Nucleus accumbens (tissue), 56 donors: ENCODE data around the gene GAB3.
"Not testable (repeated sequence)": the region's sequence is repeated elsewhere in the genome, so short reads cannot be mapped to it uniquely, and the experiment has no call there.

Experiments used
- DNase-seq, 56 donors: peaks; one replicate each; lab custom pipeline; 2025; lab: John Stamatoyannopoulos, UW

The GAB3 gene

DNA sequence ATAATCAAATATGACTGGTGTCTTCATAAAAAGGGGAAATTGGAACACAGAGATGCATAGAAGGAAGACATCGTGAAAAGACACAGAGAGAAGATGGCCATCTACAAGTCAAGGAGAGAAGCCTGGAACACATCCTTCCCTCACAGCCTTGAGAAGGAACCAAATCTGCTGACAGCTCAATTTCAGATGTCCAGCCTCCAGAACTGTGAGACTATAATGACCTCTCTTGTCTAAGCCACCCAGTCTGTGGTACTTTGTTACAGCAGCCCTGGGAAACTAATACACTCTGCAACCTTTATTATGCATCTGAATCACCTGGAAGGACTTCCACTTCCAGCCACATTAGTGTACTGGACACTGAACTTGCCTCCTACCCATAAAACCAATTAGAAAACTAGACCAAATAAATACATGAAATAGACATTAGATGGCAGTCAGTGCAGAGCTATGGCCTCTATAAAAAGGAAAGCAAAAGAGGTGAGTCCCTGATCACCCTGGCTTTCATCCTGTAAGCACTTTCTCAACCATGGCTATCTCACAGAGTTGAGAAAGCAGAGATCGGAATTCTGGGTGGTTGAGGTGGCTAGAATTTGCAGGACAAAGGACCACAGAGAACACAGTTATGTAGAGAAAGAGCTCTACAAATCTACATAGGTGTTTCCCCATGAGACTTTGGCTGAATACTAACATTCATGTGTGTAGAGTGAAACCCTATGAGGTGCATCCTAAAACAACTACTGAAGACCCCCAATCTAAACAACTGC, 25.7 kb downstream of the GAB3 start:
- no peak for DNase-seq

- no peak for DNase-seq
These were observed 29.7 kb downstream of the GAB3 start for GRCh38 chrX:154721155-154721554.

GRCh38 chrX:154720067-154720466, 30.8 kb downstream of the GAB3 start:
- DNase-seq: no peak

GRCh38 chrX:154719132-154719675, 31.7 kb downstream of the GAB3 start:
- no peak for DNase-seq

DNA sequence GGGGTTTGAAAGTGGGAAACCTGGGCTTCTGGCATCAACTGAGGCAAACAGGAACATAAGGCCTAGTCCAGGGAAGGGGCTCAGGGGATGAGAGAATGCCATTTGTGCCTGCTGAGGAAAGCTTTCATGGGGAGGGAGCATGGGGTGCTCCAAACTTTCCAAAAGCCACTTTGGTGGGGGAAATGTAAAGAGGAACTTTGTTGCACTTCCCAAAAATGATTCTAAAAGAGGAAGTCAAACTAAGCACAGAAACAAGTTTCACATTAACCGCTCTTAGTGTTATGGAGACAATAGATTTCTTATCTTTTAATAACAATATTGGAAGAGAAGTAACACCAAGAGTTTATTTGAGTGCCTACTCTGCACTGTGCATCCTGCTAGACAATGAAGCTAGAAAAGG, 32.3 kb downstream of the GAB3 start:
- no peak for DNase-seq

- DNase-seq: no peak
These were observed 33.1 kb downstream of the GAB3 start for GRCh38 chrX:154717824-154718223.

DNA sequence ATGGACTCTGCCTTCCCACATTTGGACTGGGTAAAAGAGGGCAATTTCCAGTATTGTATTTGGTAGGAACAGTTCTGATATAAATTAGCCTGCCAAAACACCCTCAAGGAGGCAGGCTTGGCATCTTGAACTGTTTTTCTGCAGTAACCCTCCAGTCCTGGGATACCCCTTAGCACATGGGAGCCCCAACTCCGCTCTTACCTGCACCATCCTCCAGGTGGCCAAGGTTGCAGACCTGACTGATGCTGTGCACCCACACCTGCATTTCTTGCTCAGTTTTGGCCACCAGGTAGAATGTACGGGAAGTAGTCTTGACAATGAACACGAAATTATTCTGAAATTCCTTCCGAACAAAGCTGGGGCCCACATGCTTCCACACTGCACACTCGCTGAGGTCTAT, 35.1 kb downstream of the GAB3 start:
- no peak for DNase-seq

DNA sequence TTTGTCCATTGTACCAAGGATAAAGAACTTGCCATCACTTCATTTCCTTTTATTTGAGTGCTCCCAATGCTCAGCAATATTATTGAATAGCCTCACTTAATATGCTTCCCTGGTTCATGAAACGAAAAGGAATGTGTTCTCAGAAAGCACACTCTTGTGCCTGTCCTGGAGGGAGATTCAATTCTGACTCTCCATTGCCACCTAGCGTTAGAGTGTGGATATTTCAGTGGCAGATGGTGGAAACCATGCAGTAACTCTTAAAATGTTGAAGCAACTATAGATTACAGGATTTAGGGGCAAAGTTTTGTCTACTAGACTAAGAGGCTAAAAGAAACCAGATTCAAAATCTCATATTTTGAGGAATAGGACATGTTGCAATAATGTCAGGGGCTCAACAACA, 36.0 kb downstream of the GAB3 start:
- DNase-seq: peak in 17 of 56 donors; percentile 1 to 50 (median 8)

DNA sequence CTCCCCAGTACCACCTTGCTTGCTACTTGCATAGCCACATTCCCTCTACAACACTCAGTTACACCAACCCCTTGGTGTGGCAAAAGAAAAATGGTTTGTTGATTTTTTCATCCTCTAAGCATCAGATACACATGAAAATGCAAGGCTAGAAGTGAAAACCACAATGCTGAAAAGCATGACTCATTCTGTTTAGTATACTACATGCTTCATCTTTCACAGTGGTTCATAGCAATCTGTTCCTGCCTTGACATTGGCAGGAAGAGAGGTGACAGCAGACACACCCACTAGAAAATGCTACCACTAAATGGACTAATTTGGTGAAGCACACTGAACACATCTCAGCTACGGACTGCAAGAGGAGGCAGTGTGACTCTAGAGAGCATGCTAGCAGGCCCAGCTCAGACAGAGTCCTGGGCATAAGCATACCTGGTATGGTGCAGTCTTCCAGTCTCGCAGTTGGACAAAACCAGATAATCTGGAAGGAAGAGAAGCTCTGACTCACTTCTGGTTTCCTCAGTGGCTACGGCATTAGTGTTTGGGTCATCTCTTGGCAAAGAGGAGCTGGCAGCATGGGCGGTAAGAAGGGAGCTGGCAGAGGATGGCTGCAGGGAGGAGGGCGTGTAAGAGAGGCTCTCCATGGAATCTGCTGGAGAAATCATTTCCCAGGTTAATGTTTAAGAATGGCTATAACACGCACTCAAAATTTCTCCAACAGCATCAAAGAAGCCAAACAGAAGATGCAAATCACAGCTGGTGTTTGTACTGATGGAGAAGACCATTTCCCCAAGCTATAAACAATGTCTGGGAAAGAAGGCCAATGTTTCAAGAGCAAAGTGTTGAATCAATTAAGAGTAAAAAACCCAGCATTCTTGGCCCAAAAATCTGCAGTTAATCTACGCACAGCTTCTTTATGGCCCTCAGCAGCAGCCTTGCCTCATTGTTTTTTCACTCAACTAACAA, 37.8 kb downstream of the GAB3 start:
- no peak for DNase-seq

DNA sequence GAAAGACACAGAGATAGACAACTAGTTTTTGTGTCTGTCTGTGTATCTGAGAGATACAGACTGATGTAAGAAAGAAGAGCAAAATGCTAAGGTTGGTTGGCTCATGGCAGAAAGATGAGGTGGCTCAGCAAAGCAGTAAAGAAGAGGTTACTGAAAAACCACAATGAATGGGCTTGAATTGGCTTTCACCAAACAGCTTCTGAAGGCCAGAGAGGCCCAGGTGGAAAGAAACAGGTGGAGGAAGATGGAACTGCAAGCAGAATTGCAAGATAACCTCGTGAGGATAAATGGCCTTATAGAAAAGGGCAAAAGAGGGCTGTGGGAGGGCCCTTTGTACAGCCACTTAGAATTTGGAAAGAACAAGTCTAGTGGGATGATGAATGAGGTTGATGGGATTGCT, 39.6 kb downstream of the GAB3 start:
- no peak for DNase-seq

- DNase-seq: no peak
These were observed 40.6 kb downstream of the GAB3 start for GRCh38 chrX:154710309-154710708.

DNA sequence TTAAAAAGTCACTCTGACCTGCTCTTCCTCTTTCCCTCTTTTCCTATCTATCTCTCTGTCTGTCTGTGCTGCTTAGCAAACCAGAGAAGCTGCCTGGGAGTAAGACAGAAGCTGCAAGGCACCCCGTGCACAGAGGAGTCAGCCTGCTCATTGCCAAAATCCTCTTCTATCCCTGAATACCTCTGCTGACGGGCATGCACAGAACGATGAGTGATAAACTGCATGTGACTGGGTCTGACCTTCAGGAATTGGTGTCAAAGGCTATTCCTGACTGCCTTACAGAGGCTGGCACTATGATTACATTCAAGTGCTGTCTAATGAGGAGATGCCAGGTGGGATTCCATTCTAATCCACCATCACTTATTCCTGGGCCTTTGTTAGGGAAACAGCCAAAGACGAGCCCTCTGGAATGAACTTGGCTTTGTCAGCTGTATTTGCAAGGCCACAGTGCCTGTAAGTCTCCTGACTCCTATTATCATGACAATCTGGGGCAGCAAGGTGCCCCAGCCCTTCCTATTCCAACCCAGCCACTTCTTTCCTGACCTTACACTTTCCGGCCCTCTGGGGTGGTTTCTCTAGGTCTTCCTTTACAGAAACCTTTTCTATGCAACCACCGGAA, 52.1 kb downstream of the GAB3 start:
- no peak for DNase-seq

GRCh38 chrX:154696676-154697045, 54.2 kb downstream of the GAB3 start:
- no peak for DNase-seq

- DNase-seq: peak in 1 of 56 donors; percentile 1
These were observed 54.8 kb downstream of the GAB3 start for GRCh38 chrX:154695911-154696675.

DNA sequence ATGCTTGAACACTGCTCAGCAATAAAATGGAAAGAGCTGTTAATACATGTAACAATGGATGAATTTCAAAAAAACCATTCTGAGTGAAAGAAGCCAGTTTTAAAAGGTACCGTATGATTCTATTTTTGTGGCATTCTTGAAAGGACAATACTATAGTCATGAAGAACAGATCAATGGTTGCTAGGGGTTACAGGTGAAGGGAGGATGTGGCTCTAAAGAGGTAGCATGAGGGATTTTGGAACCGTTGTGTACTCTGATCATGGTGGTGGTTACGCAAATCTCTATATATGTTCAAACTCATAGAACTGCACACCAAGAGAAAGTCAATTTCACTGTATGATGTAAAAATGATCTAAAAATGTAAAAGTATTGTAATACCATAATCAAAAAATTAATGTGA, 57.5 kb downstream of the GAB3 start:
- no peak for DNase-seq

- DNase-seq: not testable (repeated sequence)
These were observed 60.4 kb downstream of the GAB3 start for GRCh38 chrX:154690438-154690837.

GRCh38 chrX:154672084-154672483, 78.8 kb downstream of the GAB3 start:
- not testable (repeated sequence) for DNase-seq

DNA sequence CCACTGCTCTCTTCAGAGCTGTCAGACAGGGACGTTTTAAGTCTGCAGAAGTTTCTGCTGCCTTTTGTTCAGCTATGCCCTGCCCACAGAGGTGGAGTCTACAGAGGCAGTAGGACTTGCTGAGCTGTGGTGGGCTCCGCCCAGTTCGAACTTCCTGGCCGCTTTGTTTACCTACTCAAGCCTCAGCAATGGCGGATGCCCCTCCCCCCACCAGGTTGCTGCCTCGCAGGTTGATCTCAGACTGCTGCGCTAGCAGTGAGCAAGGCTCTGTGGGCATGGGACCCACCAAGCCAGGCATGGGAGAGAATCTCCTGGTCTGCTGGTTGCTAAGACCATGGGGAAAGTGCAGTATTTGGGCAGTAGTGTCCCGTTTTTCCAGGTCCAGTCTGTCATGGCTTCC, 80.0 kb downstream of the GAB3 start:
- DNase-seq: not testable (repeated sequence)

DNA sequence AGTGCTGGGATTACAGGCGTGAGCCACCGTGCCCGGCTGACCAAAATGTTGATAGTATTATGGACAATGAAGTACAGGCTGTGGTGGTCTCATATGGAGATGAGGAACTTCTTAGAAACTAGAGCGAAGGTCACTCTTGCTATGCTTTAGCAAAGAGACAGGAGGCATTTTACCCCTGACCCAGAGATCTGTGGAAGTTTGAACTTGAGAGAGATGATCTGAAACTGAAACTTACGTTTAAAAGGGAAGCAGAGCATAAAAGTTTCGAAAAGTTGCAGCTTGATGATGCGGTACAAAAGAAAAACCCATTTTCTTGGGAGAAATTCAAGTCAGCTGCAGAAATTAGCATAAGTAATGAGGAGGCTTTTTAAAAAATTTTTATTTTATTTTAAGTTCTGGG, 89.0 kb downstream of the GAB3 start:
- no peak for DNase-seq

- no peak for DNase-seq
These were observed 89.7 kb downstream of the GAB3 start for GRCh38 chrX:154661170-154661569.
